Nephron (organoid): ENCODE measurements around the gene QRICH2.
A peak's percentile ranks its signal among the peaks of the same experiment; 100 is the strongest.
"Not testable (repeated sequence)": the region's sequence is repeated elsewhere in the genome, so short reads cannot be mapped to it uniquely, and the experiment has no call there.

Source experiments
- H3K27ac Mint-ChIP-seq, 3 experiments: 2 replicates each; pipeline ENCODE4 v1.8.0; 2020; ENCODE audit warnings: mixed read lengths in 3 of 3, mild to moderate bottlenecking in 2 of 3, moderate library complexity in 1 of 3
- H3K27me3 Mint-ChIP-seq: 2 replicates; pipeline ENCODE4 v1.8.0; 2021; ENCODE audit warnings: low read depth, mild to moderate bottlenecking, moderate library complexity, mixed read lengths
- H3K36me3 Mint-ChIP-seq: 2 replicates; pipeline ENCODE4 v1.8.0; 2020; ENCODE audit warnings: low read depth, mixed read lengths
- H3K4me1 Mint-ChIP-seq: 2 replicates; pipeline ENCODE4 v1.8.0; 2020; ENCODE audit warnings: mixed read lengths
- H3K4me3 Mint-ChIP-seq, 3 experiments: 2 replicates each; pipeline ENCODE4 v1.8.0; 2020; ENCODE audit warnings: mild to moderate bottlenecking in 3 of 3, mixed read lengths in 3 of 3, moderate library complexity in 2 of 3
- H3K9me3 Mint-ChIP-seq: 2 replicates; pipeline ENCODE4 v1.8.0; 2020; ENCODE audit warnings: mixed read lengths
- TF ChIP-seq, protein P1 (sequence below), 3 experiments: fragments of 200-600 bp; sonication (generic); IDR thresholded peaks; one replicate each; pipeline ENCODE4 v1.5.0; 2021; ENCODE audit warnings: antibody characterized with exemption in 3 of 3; ENCODE audit not compliant: unreplicated experiment in 3 of 3

The QRICH2 gene

DNA sequence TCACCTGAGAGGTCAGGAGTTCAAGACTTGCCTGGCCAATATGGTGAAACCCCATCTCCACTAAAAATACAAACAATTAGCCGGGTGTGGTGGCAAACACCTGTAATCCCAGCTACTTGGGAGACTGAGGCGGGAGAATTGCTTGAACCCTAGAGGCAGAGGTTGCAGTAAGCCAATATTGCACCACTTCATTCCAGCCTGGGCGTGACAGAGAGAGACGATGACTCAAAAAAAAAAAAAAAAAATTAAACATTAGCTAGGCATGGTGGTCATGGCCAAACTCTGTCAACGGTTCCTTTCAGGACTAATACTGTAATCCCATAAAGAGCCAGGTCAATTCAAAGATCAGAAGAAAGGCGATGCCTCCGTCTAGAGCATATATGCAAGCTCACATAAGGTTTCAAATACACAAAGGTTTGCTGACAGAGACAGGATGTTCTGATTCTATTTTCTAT lies 70.2 kb downstream of the QRICH2 start:
- H3K4me3 Mint-ChIP-seq: peak overlapping the region; percentile 44 to 61 (median 54)
- H3K27me3 Mint-ChIP-seq: peaks cover 21% of the 10 kb centered on the region
- peaks cover 15% of the 10 kb centered on the region for H3K4me1 Mint-ChIP-seq
- H3K27ac Mint-ChIP-seq: peak overlapping the region in 2 of 3 experiments; percentile 38 to 41
- H3K9me3 Mint-ChIP-seq: no peaks in the 10 kb centered on the region
- TF ChIP-seq, protein P1, sequence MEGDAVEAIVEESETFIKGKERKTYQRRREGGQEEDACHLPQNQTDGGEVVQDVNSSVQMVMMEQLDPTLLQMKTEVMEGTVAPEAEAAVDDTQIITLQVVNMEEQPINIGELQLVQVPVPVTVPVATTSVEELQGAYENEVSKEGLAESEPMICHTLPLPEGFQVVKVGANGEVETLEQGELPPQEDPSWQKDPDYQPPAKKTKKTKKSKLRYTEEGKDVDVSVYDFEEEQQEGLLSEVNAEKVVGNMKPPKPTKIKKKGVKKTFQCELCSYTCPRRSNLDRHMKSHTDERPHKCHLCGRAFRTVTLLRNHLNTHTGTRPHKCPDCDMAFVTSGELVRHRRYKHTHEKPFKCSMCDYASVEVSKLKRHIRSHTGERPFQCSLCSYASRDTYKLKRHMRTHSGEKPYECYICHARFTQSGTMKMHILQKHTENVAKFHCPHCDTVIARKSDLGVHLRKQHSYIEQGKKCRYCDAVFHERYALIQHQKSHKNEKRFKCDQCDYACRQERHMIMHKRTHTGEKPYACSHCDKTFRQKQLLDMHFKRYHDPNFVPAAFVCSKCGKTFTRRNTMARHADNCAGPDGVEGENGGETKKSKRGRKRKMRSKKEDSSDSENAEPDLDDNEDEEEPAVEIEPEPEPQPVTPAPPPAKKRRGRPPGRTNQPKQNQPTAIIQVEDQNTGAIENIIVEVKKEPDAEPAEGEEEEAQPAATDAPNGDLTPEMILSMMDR (IDR thresholded peaks at IDR 0.05; ENCODE audit: unreplicated experiment in 3 of 3): no peak
- H3K36me3 Mint-ChIP-seq: no peaks in the 10 kb centered on the region

DNA sequence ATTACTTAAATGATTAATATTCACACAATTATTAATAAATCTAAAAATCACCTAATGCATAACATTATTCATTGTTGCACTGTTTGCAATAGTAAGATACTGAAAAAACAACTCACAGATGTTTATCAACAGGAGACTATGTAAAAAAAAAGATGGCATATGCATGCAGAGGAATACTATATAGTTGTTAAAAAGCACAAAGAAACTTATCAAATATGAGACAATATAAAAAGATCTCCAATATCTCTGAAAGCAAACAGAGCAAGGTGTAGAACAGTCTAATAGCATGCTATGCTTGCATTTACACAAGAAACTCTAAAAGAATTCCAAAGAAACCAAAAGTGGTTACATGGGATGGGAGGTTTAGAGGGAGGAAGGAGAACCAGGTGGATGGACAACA lies 71.5 kb downstream of the QRICH2 start:
- TF ChIP-seq, protein P1 (IDR thresholded peaks at IDR 0.05; ENCODE audit: unreplicated experiment in 3 of 3): no peak
- no peaks in the 10 kb centered on the region for H3K9me3 Mint-ChIP-seq
- no peak overlapping the region for H3K27ac Mint-ChIP-seq
- peaks cover 6% of the 10 kb centered on the region for H3K4me1 Mint-ChIP-seq
- no peaks in the 10 kb centered on the region for H3K36me3 Mint-ChIP-seq
- H3K27me3 Mint-ChIP-seq: peaks cover 20% of the 10 kb centered on the region
- peak overlapping the region in 1 of 3 experiments; percentile 58 for H3K4me3 Mint-ChIP-seq

DNA sequence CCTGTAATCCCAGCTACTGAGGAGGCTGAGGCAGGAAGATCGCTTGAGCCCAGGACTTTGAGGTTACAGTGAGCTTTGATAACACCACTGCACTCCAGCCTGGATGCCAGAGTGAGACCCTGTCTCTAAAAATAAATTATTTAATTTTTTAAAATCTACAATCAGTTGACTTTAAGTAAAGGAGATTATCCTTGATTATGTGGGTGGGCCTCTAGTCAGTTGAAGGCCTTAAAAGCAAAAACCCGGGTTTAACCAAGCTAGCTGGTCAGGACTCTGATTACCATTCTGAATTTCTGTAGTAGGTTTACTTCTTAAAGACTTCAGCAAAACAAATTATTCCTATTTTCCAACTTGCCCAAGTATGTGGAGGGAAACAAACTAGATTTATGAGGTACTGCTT lies 72.2 kb downstream of the QRICH2 start:
- Mint-ChIP-seq H3K4me3 (no peak overlapping the region), H3K4me1 (peaks cover 1% of the 10 kb centered on the region), H3K27me3 (peaks cover 20% of the 10 kb centered on the region), H3K36me3 (no peaks in the 10 kb centered on the region), H3K27ac (no peak overlapping the region), H3K9me3 (no peaks in the 10 kb centered on the region)
- TF ChIP-seq, protein P1 (IDR thresholded peaks at IDR 0.05; ENCODE audit: unreplicated experiment in 3 of 3): no peak

DNA sequence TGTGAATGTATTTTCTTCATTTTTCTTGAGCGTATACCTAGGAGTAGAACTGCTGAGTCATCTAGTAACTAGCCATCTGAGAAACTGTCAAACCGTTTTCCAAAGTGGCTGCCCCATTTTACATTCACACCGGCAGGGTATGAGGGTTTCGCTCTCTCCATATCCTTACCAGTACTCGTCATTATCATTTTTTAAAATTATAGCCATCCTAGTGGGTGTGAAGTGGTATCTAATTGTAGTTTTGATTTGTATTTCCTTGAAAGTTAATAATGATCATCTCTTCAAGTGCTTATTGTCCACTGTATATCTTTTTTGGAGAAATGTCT lies 73.8 kb downstream of the QRICH2 start:
- H3K27me3 Mint-ChIP-seq: peaks cover 19% of the 10 kb centered on the region
- H3K36me3 Mint-ChIP-seq: no peaks in the 10 kb centered on the region
- no peak overlapping the region for H3K4me3 Mint-ChIP-seq
- no peaks in the 10 kb centered on the region for H3K9me3 Mint-ChIP-seq
- TF ChIP-seq, protein P1 (IDR thresholded peaks at IDR 0.05; ENCODE audit: unreplicated experiment in 3 of 3): no peak
- no peak overlapping the region for H3K27ac Mint-ChIP-seq
- H3K4me1 Mint-ChIP-seq: no peaks in the 10 kb centered on the region

DNA sequence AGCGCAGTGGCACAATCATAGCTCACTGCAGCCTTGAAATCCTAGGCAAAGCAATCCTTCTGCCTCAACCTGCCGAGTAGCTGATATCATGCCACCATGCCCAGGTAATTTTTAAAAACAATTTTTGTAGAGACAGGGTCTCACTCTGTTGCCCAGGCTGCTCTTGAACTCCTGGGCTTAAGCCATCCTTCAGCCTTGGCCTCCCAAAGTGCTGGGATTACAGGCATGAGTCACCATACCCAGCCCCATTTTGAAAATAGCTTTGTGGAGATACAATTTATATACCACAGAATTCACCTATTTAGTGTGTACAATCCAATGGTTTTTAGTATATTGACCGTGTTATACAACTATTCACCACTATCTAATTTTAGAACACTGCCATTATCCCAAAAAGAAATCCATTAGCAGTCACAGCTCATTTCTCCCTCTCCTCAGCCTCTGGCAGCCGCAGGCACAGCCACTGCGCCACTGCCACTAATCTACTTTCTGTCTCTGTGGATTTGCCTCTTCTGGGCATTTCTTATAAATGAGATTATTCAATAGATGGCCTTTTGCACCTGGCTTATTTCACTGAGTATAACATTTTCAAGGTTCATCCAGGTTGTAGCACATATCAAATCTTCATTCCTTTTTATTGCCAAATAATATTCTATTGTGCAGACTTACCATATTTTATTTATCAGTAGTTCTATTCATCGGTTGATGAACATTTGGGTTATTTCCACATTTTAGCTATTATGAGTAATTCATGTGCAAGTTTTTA lies 74.3 kb downstream of the QRICH2 start:
- no peak overlapping the region for H3K27ac Mint-ChIP-seq
- peaks cover 14% of the 10 kb centered on the region for H3K27me3 Mint-ChIP-seq
- H3K9me3 Mint-ChIP-seq: no peaks in the 10 kb centered on the region
- H3K4me1 Mint-ChIP-seq: no peaks in the 10 kb centered on the region
- no peak overlapping the region for H3K4me3 Mint-ChIP-seq
- H3K36me3 Mint-ChIP-seq: no peaks in the 10 kb centered on the region
- TF ChIP-seq, protein P1 (IDR thresholded peaks at IDR 0.05; ENCODE audit: unreplicated experiment in 3 of 3): no peak

DNA sequence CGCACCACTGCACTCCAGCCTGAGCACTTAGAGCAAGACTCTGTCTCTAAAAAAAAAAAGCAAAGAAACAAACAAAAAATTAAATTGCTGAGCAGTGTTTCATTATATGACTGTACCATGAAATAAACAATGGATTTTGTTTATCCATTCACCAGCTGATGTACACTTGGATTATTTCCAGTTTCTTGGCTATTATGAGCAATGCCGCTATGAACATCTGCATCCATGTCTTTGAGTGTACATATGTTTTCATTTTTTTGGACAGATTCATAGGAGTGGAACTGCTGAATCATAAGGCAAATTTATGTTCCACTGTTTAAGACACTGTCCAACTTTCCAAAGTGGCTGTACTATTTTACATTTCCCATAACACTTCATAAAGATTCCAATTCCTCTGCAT lies 75.7 kb downstream of the QRICH2 start:
- Mint-ChIP-seq H3K36me3 (no peaks in the 10 kb centered on the region), H3K4me3 (no peak overlapping the region), H3K27me3 (peaks cover 2% of the 10 kb centered on the region), H3K27ac (peak overlapping the region in 1 of 3 experiments; percentile 28), H3K4me1 (no peaks in the 10 kb centered on the region), H3K9me3 (no peaks in the 10 kb centered on the region)
- TF ChIP-seq, protein P1 (IDR thresholded peaks at IDR 0.05; ENCODE audit: unreplicated experiment in 3 of 3): no peak

DNA sequence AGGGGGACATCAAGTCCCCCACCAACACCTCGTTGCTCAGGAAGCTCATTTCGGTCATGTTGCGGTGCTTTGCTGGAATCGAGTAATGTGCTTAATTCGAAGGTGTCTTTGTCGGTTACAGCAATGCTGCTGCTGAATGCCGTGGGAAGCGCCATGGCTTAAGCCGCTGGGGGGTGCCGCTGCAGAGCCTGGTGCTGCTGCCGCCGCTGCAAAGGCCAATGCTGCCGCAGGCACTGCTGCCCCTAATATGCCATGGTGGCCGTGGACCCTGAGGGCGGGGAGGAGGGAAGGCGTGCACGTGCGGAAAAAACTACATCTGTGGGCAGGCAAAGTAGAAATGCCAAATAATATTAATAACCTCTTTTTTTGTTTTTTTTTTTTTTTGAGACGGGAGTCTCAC lies 81.3 kb downstream of the QRICH2 start:
- not testable (repeated sequence) for H3K4me3 Mint-ChIP-seq, H3K27me3 Mint-ChIP-seq, H3K27ac Mint-ChIP-seq, H3K9me3 Mint-ChIP-seq, H3K36me3 Mint-ChIP-seq, H3K4me1 Mint-ChIP-seq

DNA sequence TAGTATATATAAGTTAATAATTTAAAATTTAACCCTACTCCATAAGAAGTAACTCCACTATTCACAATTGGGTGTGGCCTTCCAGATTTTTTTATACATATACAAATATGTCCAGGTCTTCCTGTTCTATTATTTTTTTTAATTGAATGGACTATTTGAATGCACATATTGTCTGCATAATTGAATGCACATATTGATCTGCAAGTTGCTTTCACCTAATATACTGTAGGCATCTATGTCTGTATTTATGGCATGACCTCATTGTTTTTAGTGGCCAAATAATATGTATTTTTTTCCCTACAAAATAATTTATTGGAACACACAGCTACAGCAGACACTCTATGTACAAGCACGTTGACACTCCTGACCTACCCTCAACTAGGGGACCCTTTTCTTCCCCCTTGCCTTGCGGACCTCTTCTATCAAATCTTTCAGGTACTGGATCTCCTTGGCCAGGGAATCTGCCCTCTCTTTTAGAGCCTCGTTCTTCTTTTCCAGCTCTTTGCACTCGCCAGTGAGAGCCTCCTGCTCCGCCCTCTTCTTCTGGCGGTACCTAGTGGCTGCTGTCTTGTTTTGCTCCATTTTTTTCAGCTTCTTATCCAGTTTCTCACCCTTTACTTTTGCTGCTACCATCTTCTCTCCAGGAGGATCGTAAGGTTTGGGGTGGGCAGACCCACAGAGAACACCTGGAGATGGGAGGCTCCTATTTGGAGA lies 82.5 kb downstream of the QRICH2 start:
- H3K4me1 Mint-ChIP-seq, H3K4me3 Mint-ChIP-seq, H3K9me3 Mint-ChIP-seq, H3K27ac Mint-ChIP-seq, H3K36me3 Mint-ChIP-seq, H3K27me3 Mint-ChIP-seq: not testable (repeated sequence)
